ENCODE results near the gene LRRC10B. TPM values are rescaled to one million over a fixed set of nuclear protein-coding genes. Genes with fewer than 3 reads are reported as not detected.
A peak's percentile ranks its signal among the peaks of the same experiment; 100 is the strongest.
"Not testable (repeated sequence)": the region's sequence is repeated elsewhere in the genome, so short reads cannot be mapped to it uniquely, and the experiment has no call there.

The LRRC10B gene
- total RNA-seq (10 to 100 TPM in 1 of 2 donors, 1 to 10 TPM in 1; 9.2 to 29.3 TPM), polyA plus RNA-seq (10 to 100 TPM in 1 of 2 donors, 1 to 10 TPM in 1; 9.3 to 13.8 TPM)
- long read RNA-seq, donor 1, partial matches to known transcripts, result 0 of 4 reads
- long read RNA-seq, donor 1, other reads (novel, unspliced or antisense), result 0 of 4 reads
- long read RNA-seq, donor 2, partial matches to known transcripts, result 0 of 3 reads
- long read RNA-seq, donor 2, other reads (novel, unspliced or antisense), result 0 of 3 reads
- long read RNA-seq, donor 3, partial matches to known transcripts, result 0 of 3 reads
- long read RNA-seq, donor 3, other reads (novel, unspliced or antisense), result 0 of 3 reads
- long read RNA-seq, donor 4, result 0 reads
- long read RNA-seq, donor 5, transcript LRRC10B-201 (1 exons, 2,219 nt), result major isoform, 7 of 7 reads
- long read RNA-seq, donor 5, partial matches to known transcripts, result 0 of 7 reads
- long read RNA-seq, donor 5, other reads (novel, unspliced or antisense), result 0 of 7 reads

- peaks cover 11 to 27% (median 22%) of the 10 kb centered on the region in 3 donors for H3K27me3 ChIP-seq (ENCODE audit: control insufficient read depth in 3 of 3, insufficient read depth in 3 of 3, low read length in 2 of 3)
- no peaks in the 10 kb centered on the region for H3K36me3 ChIP-seq (ENCODE audit: control insufficient read depth in 4 of 4, insufficient read depth in 4 of 4, low read length in 4 of 4)
- H3K9me3 ChIP-seq (ENCODE audit: control insufficient read depth in 4 of 4, insufficient read depth in 3 of 4, low read length in 3 of 4), result peaks cover 0 to 3% (median 0%) of the 10 kb centered on the region in 4 donors
- 3% methylated on average over 41 to 74 of the region's 74 CpGs for WGBS, 2 donors
- ATAC-seq (ENCODE audit: insufficient read depth, low FRiP score), result no peak
- peak; percentile 60 to 68 (median 61) for DNase-seq
- TF ChIP-seq CTCF (IDR thresholded peaks at IDR 0.05; ENCODE audit: control extremely low read depth, extremely low read depth), result no peak
- H3K27ac ChIP-seq (ENCODE audit: low read depth in 1 of 2, low read length in 1 of 2), result no peak within 1 kb of the TSS
- no peak within 1 kb of the TSS for H3K9ac ChIP-seq (ENCODE audit: insufficient read depth in 1 of 2, low read length in 2 of 2)
- peak within 1 kb of the TSS; percentile 3 for H3K4me3 ChIP-seq
- peaks cover 0 to 10% (median 4%) of the 10 kb centered on the region in 5 donors for H3K4me1 ChIP-seq (ENCODE audit: control insufficient read depth in 5 of 5, insufficient read depth in 5 of 5, low read length in 5 of 5)
Observed at GRCh38 chr11:61507962-61508861, at the start of gene LRRC10B. LRRC10B (plus strand) TSS chr11:61508749; CDS start chr11:61508999, 250 bp downstream.

GRCh38 chr11:61460474-61460881 is 48.1 kb upstream of the LRRC10B start:
- ATAC-seq (ENCODE audit: insufficient read depth, low FRiP score), result no peak
- no peak overlapping the region for H3K27ac ChIP-seq (ENCODE audit: low read depth in 1 of 2, low read length in 1 of 2)
- WGBS, 2 donors, result 82% methylated on average over 3 of the region's 3 CpGs

GRCh38 chr11:61460986-61461385 is 47.6 kb upstream of the LRRC10B start:
- WGBS, 2 donors, result 93 to 94% methylated on average over 5 of the region's 5 CpGs
- Histone ChIP-seq H3K27me3 (ENCODE audit: control insufficient read depth in 3 of 3, insufficient read depth in 3 of 3, low read length in 2 of 3) (no peaks in the 10 kb centered on the region), H3K36me3 (ENCODE audit: control insufficient read depth in 4 of 4, insufficient read depth in 4 of 4, low read length in 4 of 4) (peaks cover 0 to 1% (median 0%) of the 10 kb centered on the region in 4 donors), H3K9me3 (ENCODE audit: control insufficient read depth in 4 of 4, insufficient read depth in 3 of 4, low read length in 3 of 4) (no peaks in the 10 kb centered on the region), H3K4me3 (no peak overlapping the region), H3K9ac (ENCODE audit: insufficient read depth in 1 of 2, low read length in 2 of 2) (no peak overlapping the region), H3K27ac (ENCODE audit: low read depth in 1 of 2, low read length in 1 of 2) (no peak overlapping the region), H3K4me1 (ENCODE audit: control insufficient read depth in 5 of 5, insufficient read depth in 5 of 5, low read length in 5 of 5) (peaks cover 0 to 2% (median 0%) of the 10 kb centered on the region in 5 donors)
- TF ChIP-seq CTCF (IDR thresholded peaks at IDR 0.05; ENCODE audit: control extremely low read depth, extremely low read depth), result no peak
- ATAC-seq (ENCODE audit: insufficient read depth, low FRiP score), result no peak
- DNase-seq, result no peak

More at GRCh38 chr11:61460474-61460881, 48.1 kb upstream of the LRRC10B start:
- no peak overlapping the region for H3K4me3 ChIP-seq
- H3K36me3 ChIP-seq (ENCODE audit: control insufficient read depth in 4 of 4, insufficient read depth in 4 of 4, low read length in 4 of 4), result peaks cover 0 to 5% (median 0%) of the 10 kb centered on the region in 4 donors
- TF ChIP-seq CTCF (IDR thresholded peaks at IDR 0.05; ENCODE audit: control extremely low read depth, extremely low read depth), result no peak
- peaks cover 0 to 2% (median 0%) of the 10 kb centered on the region in 5 donors for H3K4me1 ChIP-seq (ENCODE audit: control insufficient read depth in 5 of 5, insufficient read depth in 5 of 5, low read length in 5 of 5)
- no peaks in the 10 kb centered on the region for H3K27me3 ChIP-seq (ENCODE audit: control insufficient read depth in 3 of 3, insufficient read depth in 3 of 3, low read length in 2 of 3)
- no peaks in the 10 kb centered on the region for H3K9me3 ChIP-seq (ENCODE audit: control insufficient read depth in 4 of 4, insufficient read depth in 3 of 4, low read length in 3 of 4)
- no peak for DNase-seq
- no peak overlapping the region for H3K9ac ChIP-seq (ENCODE audit: insufficient read depth in 1 of 2, low read length in 2 of 2)

GRCh38 chr11:61467602-61468001 is 40.9 kb upstream of the LRRC10B start:
- ATAC-seq (ENCODE audit: insufficient read depth, low FRiP score); H3K9ac ChIP-seq (ENCODE audit: insufficient read depth in 1 of 2, low read length in 2 of 2); H3K27ac ChIP-seq (ENCODE audit: low read depth in 1 of 2, low read length in 1 of 2); H3K27me3 ChIP-seq (ENCODE audit: control insufficient read depth in 3 of 3, insufficient read depth in 3 of 3, low read length in 2 of 3); H3K9me3 ChIP-seq (ENCODE audit: control insufficient read depth in 4 of 4, insufficient read depth in 3 of 4, low read length in 3 of 4); H3K4me1 ChIP-seq (ENCODE audit: control insufficient read depth in 5 of 5, insufficient read depth in 5 of 5, low read length in 5 of 5); DNase-seq; H3K4me3 ChIP-seq: not testable (repeated sequence)
- WGBS, 2 donors, result 81 to 91% methylated on average over 6 of the region's 6 CpGs
- H3K36me3 ChIP-seq (ENCODE audit: control insufficient read depth in 4 of 4, insufficient read depth in 4 of 4, low read length in 4 of 4), result peaks cover 0 to 10% (median under 1%) of the 10 kb centered on the region in 4 donors
